ENCODE data around the gene KMO. TPM values are rescaled to one million over a fixed set of nuclear protein-coding genes. Genes with fewer than 3 reads are reported as not detected.

The KMO gene
- total and polyA plus RNA-seq, 8 donors: 0.04 to 0.89 (median 0.23) TPM; not detected in 2

DNA sequence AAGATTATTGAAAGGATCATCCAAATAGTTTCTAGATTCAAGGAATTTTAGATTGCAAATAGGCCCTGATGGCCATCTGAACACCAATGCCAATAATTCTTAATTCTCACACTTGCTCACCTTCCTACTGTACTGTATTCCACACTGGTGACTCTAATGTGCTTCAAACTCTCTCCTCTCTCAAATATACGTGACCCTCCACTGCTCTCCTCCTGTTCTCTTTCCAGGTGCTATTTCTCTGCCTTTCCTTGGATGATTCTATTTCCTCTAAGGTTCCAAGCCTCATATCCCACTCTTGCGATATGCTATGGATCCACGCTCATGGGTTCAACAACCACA, 28.6 kb downstream of the KMO start:
- DNase-seq (no peak), ATAC-seq (no peak), FAIRE-seq (no peak)
- Histone ChIP-seq H3K9me3 (no peaks in the 10 kb centered on the region), H3K27ac (no peak overlapping the region), H3K27me3 (no peaks in the 10 kb centered on the region), H3K4me1 (no peaks in the 10 kb centered on the region), H3K4me3 (no peak overlapping the region), H3K36me3 (no peaks in the 10 kb centered on the region)
- TF ChIP-seq, protein P1, sequence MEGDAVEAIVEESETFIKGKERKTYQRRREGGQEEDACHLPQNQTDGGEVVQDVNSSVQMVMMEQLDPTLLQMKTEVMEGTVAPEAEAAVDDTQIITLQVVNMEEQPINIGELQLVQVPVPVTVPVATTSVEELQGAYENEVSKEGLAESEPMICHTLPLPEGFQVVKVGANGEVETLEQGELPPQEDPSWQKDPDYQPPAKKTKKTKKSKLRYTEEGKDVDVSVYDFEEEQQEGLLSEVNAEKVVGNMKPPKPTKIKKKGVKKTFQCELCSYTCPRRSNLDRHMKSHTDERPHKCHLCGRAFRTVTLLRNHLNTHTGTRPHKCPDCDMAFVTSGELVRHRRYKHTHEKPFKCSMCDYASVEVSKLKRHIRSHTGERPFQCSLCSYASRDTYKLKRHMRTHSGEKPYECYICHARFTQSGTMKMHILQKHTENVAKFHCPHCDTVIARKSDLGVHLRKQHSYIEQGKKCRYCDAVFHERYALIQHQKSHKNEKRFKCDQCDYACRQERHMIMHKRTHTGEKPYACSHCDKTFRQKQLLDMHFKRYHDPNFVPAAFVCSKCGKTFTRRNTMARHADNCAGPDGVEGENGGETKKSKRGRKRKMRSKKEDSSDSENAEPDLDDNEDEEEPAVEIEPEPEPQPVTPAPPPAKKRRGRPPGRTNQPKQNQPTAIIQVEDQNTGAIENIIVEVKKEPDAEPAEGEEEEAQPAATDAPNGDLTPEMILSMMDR (IDR thresholded peaks at IDR 0.05): no peak
- intact Hi-C loops (cut with DNase I): no loop called here
- WGBS, 2 donors: 81 to 84% methylated on average over 3 of the region's 3 CpGs

DNA sequence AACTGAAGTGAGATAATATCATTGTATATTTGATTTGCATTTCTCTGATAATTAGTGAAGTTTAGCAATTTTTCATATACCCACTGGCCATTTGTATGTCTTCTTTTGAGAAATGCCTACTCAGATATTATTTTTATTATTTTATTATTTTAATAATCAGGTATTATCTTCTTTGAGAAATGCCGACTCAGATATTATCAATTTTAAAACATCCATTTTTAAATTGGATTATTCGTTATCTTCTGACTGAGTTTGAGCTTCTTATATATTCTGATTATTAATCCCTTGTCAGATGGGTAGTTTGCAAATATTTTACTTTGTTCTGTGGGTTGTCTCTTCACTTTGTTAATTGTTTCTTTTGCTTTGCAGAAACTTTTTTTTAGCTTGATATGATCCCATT, 37.7 kb downstream of the KMO start:
- H3K9me3 ChIP-seq: no peaks in the 10 kb centered on the region
- TF ChIP-seq, protein P1 (IDR thresholded peaks at IDR 0.05): no peak
- FAIRE-seq (no peak), ATAC-seq (no peak), DNase-seq (no peak)
- H3K27ac ChIP-seq: no peak overlapping the region
- intact Hi-C loops (cut with DNase I): no loop called here
- no peaks in the 10 kb centered on the region for H3K4me1 ChIP-seq
- no peaks in the 10 kb centered on the region for H3K27me3 ChIP-seq
- H3K36me3 ChIP-seq: no peaks in the 10 kb centered on the region
- H3K4me3 ChIP-seq: no peak overlapping the region
- 63 to 83% methylated on average over 2 of the region's 2 CpGs for WGBS, 2 donors

DNA sequence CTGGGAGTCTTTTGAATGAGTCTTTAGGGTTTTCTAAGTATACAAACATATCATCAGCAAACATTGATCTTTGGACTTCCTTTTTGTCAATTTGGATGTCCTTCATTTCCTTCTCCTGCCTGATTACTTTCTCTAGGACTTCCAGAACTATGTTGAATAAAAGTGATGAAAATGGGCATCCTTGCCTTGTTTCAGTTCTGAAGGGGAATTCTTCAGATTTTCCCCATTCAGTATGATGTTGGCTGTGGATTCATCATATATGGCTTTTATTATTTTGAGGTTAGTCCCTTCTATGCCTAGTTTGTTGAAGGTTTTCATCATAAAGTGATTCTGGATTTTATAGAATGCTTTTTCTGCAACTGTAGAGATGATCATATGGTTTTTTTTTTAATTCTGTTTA, 42.0 kb downstream of the KMO start:
- DNase-seq (no peak), ATAC-seq (no peak), FAIRE-seq (no peak)
- no peaks in the 10 kb centered on the region for H3K9me3 ChIP-seq
- intact Hi-C loops (cut with DNase I): no loop called here
- H3K36me3 ChIP-seq: no peaks in the 10 kb centered on the region
- no peak overlapping the region for H3K4me3 ChIP-seq
- no peak overlapping the region for H3K27ac ChIP-seq
- no peaks in the 10 kb centered on the region for H3K4me1 ChIP-seq
- no peaks in the 10 kb centered on the region for H3K27me3 ChIP-seq
- TF ChIP-seq, protein P1 (IDR thresholded peaks at IDR 0.05): no peak

DNA sequence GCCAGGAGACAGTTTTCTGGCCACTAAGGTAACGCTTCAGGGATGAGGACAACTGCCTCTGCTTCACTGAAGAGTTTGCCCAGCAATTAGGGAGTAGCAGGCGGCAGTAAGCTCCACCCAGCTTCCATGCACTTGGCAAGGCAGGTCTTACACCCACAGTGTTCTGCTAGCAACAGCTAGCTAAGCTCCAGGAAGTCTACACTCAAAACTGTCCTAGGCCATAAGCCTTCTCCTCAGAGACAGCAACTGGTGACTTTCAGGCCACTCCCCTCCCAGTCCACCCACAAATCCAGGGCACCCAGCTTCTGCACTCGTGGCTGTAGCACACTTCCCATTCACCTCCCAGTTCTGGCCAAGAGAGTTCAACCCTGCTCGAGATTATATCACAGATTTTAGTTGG, 47.3 kb downstream of the KMO start:
- Histone ChIP-seq H3K4me1 (no peaks in the 10 kb centered on the region), H3K27ac (no peak overlapping the region), H3K9me3 (no peaks in the 10 kb centered on the region), H3K4me3 (no peak overlapping the region), H3K27me3 (no peaks in the 10 kb centered on the region), H3K36me3 (no peaks in the 10 kb centered on the region)
- WGBS, 2 donors: 50 to 65% methylated on average over 4 of the region's 4 CpGs
- ATAC-seq: no peak
- DNase-seq: no peak
- no peak for FAIRE-seq
- intact Hi-C loops (cut with DNase I): no loop called here
- TF ChIP-seq, protein P1 (IDR thresholded peaks at IDR 0.05): no peak

DNA sequence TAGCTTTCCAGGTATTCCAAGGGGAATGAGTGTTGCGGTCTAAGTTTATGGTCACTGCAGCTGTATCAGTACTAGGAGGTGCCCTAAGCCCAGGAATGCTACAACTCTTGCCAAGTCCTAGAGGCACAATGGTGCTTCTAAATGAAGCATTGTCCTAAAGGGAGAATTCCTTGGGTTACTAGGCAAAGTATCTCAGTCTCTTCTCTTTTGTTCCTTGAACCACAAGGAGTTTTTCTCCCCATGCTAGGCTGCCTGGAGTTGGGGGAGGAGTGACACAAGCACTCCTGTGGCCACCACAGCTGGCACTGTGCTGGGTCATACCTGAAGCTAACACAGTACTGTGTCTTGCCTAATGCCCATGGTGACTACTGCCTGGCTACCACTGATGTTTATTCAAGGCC, 50.7 kb downstream of the KMO start:
- no peaks in the 10 kb centered on the region for H3K36me3 ChIP-seq
- FAIRE-seq (no peak), DNase-seq (no peak), ATAC-seq (no peak)
- WGBS, 2 donors: 96 to 97% methylated on average over 1 of the region's 1 CpG
- intact Hi-C loops (cut with DNase I): no loop called here
- H3K4me3 ChIP-seq: no peak overlapping the region
- no peaks in the 10 kb centered on the region for H3K9me3 ChIP-seq
- H3K27me3 ChIP-seq: no peaks in the 10 kb centered on the region
- H3K4me1 ChIP-seq: no peaks in the 10 kb centered on the region
- TF ChIP-seq, protein P1 (IDR thresholded peaks at IDR 0.05): no peak
- no peak overlapping the region for H3K27ac ChIP-seq

All from pancreas (tissue), 10 donors.